K562 (cell line): Measurements from ENCODE around the gene CFAP298. TPM values are rescaled to one million over a fixed set of nuclear protein-coding genes. Genes with fewer than 3 reads are reported as not detected.
A peak's percentile ranks its signal among the peaks of the same experiment; 100 is the strongest.

Source experiments
- ATAC-seq: fragments of 200-7000 bp; cut with Tn5 transposase; 3 replicates; pipeline ENCODE4 v1.9.1; 2020; ENCODE audit warnings: moderate library complexity
- BruUV-seq: library from RNA; stranded (reverse); fragments of 400-500 nt; replicated peaks from 2 replicates; lab custom pipeline; 2021; lab: Mats Ljungman, UMichigan
- CTCF ChIA-PET: fragments of 300-600 bp; formaldehyde crosslinking; extraction: SDS; loops from one replicate; lab custom pipeline; 2021; ENCODE audit warnings: low intra/inter-chr PET ratio; lab: Yijun Ruan, JAX
- POLR2A ChIA-PET: fragments of 300-600, 350-650 bp; sonication (Branson Sonifier 250); formaldehyde crosslinking; extraction: SDS; loops from one replicate; lab custom pipeline; 2021; ENCODE audit warnings: antibody characterized with exemption, inconsistent platforms; lab: Yijun Ruan, JAX
- DNase-seq, 4 experiments: peaks; one replicate each; pipeline versions ENCODE4 v3.0.0 to v3.0.0-alpha.2; 2011 to 2018; ENCODE audit warnings: low spot score in 3 of 4, mixed read lengths in 3 of 4; ENCODE audit errors: extremely low read depth in 1 of 4
- FAIRE-seq: peaks from 2 replicates; lab custom pipeline; 2011; peaks lifted over from hg19 to GRCh38; lab: Jason Lieb, UNC
- H2AFZ ChIP-seq: 2 replicates; pipeline ENCODE4 v1.6.0; 2011; ENCODE audit warnings: low read depth, low read length, control low read depth, inconsistent platforms
- H3K27ac ChIP-seq: fragments of 200-600 bp; 3 replicates; pipeline ENCODE4 v1.8.0; 2011; ENCODE audit warnings: low read depth, mild to moderate bottlenecking, control low read depth, inconsistent platforms, low read length, moderate library complexity, mixed read lengths; ENCODE audit errors: extremely low read depth
- H3K27me3 ChIP-seq, 2 experiments: fragments of 300-600 bp in 1 of 2; 2 replicates in 1 of 2; 3 replicates in 1 of 2; pipeline versions ENCODE4 v1.6.0 to v1.8.0; 2011; ENCODE audit warnings: inconsistent platforms in 2 of 2, low read length in 2 of 2, mild to moderate bottlenecking in 1 of 2, mixed read lengths in 1 of 2, moderate library complexity in 1 of 2; ENCODE audit not compliant: control insufficient read depth in 2 of 2, insufficient read depth in 2 of 2
- H3K36me3 ChIP-seq: fragments of 300-600 bp; 3 replicates; pipeline ENCODE4 v1.8.0; 2011; ENCODE audit warnings: mild to moderate bottlenecking, low read length, inconsistent platforms; ENCODE audit not compliant: control insufficient read depth, insufficient read depth
- H3K4me1 ChIP-seq, 2 experiments: fragments of 200-600 bp in 1 of 2; replicated peaks in 1 of 2; 2 replicates in 1 of 2; 3 replicates in 1 of 2; pipeline versions ENCODE4 v1.5.1 to v1.8.0; 2011; ENCODE audit warnings: inconsistent platforms in 2 of 2, low read length in 2 of 2, mild to moderate bottlenecking in 1 of 2, mixed read lengths in 1 of 2, moderate library complexity in 1 of 2; ENCODE audit not compliant: control insufficient read depth in 2 of 2, insufficient read depth in 2 of 2
- H3K4me2 ChIP-seq: 2 replicates; pipeline ENCODE4 v1.6.1; 2011; ENCODE audit warnings: low read length, control low read depth, inconsistent platforms, mixed read lengths; ENCODE audit not compliant: insufficient read depth
- H3K4me3 ChIP-seq: fragments of 200-600 bp; sonication (generic), shearing (Covaris generic); 2 replicates; pipeline ENCODE4 v1.5.1; 2016; ENCODE audit warnings: control low read depth, inconsistent platforms
- H3K79me2 ChIP-seq: fragments of 200-600 bp; 3 replicates; pipeline ENCODE4 v1.8.0; 2011; ENCODE audit warnings: low read length, inconsistent platforms; ENCODE audit not compliant: control insufficient read depth, insufficient read depth
- H3K9ac ChIP-seq, 2 experiments: 2 replicates each; pipeline versions ENCODE4 v1.6.0 to v1.6.1; 2011; ENCODE audit warnings: low read depth in 2 of 2, low read length in 2 of 2, control low read depth in 1 of 2, inconsistent platforms in 1 of 2, mild to moderate bottlenecking in 1 of 2, mixed read lengths in 1 of 2; ENCODE audit not compliant: insufficient read depth in 1 of 2
- H3K9me1 ChIP-seq: one replicate; pipeline ENCODE4 v1.6.0; 2011; ENCODE audit warnings: inconsistent platforms, mild to moderate bottlenecking, low read length, moderate library complexity; ENCODE audit not compliant: control insufficient read depth, insufficient read depth
- H3K9me3 ChIP-seq: replicated peaks from 2 replicates; pipeline ENCODE4 v1.5.1; 2011; ENCODE audit warnings: low read depth, low read length, inconsistent platforms; ENCODE audit not compliant: control insufficient read depth, insufficient read depth
- H4K20me1 ChIP-seq: replicated peaks from 2 replicates; pipeline ENCODE4 v1.6.1; 2011; ENCODE audit warnings: low read length, inconsistent platforms, mixed read lengths; ENCODE audit not compliant: control insufficient read depth, insufficient read depth
- KDM1A ChIP-seq, 2 experiments: fragments of 450-650 bp; IDR thresholded peaks; 2 replicates each; pipeline ENCODE4 v1.6.1; 2016; ENCODE audit warnings: mild to moderate bottlenecking in 2 of 2
- PHTF2 ChIP-seq: fragments of 250-450 bp; sonication (Bioruptor Pico); IDR thresholded peaks from 2 replicates; pipeline ENCODE4 v1.5.0; 2021; ENCODE audit warnings: mild to moderate bottlenecking
- SAFB2 ChIP-seq: fragments of 200-400 bp; formaldehyde crosslinking; IDR thresholded peaks from 2 replicates; pipeline ENCODE4 v1.6.1; 2018; ENCODE audit warnings: borderline replicate concordance, low read length, low read depth, moderate library complexity; ENCODE audit not compliant: severe bottlenecking
- SIN3A ChIP-seq, 2 experiments: fragments of 150-350 bp in 1 of 2; IDR thresholded peaks; 2 replicates each; pipeline ENCODE4 v1.6.1; 2011 to 2016; ENCODE audit warnings: borderline replicate concordance in 2 of 2, low read depth in 2 of 2, low read length in 2 of 2, mild to moderate bottlenecking in 2 of 2, moderate library complexity in 2 of 2; ENCODE audit not compliant: control insufficient read depth in 1 of 2
- TCF3 ChIP-seq: sonication (generic); formaldehyde crosslinking; IDR thresholded peaks from 2 replicates; pipeline ENCODE4 v1.4.0; 2020; ENCODE audit warnings: mild to moderate bottlenecking, missing genetic modification reagents
- ZNF133 ChIP-seq: fragments of 250-450 bp; sonication (Bioruptor Pico); IDR thresholded peaks from 2 replicates; pipeline ENCODE4 v1.4.0; 2020; ENCODE audit warnings: mild to moderate bottlenecking
- WGBS: fragments of 100-300 bp; shearing (Covaris generic); methylation state at CpG from one replicate; pipeline ENCODE4 v1.1.6; 2016; ENCODE audit warnings: low coverage, mixed read lengths; ENCODE audit not compliant: insufficient coverage; ENCODE audit errors: missing lambda C conversion rate; 5-methylcytosine and 5-hydroxymethylcytosine counted together
- in situ Hi-C: fragments of 300-500 bp; cut with MboI; formaldehyde crosslinking; loops from 4 replicates; pipeline ENCODE4 v1.15.0; 2018; ENCODE audit warnings: inconsistent platforms, mixed read lengths
- intact Hi-C: fragments of 100-400 bp; cut with micrococcal nuclease; formaldehyde crosslinking; loops from 2 replicates; pipeline ENCODE4 v1.14.2; 2022
- polyA plus RNA-seq, 8 experiments: library from polyadenylated mRNA; depleted of rRNA in 4 of 8; stranded (reverse) in 5 of 8; unstranded in 3 of 8; fragments of >200 nt; fragmentation: Nextera tagmentation in 2 of 8; fragmentation: Illumina TruSeq in 1 of 8; extraction: Ambion mirVana in 2 of 8; extraction: Trizol in 1 of 8; gene quantifications; 2 replicates each; pipeline versions ENCODE4 v1.2.1 to v1.2.3, GENCODE V29; 2011 to 2014; ENCODE audit warnings: inconsistent platforms in 1 of 8, missing spikeins in 1 of 8
- total RNA-seq, 7 experiments: library from RNA; depleted of rRNA in 6 of 7; stranded (reverse); fragments of >200 nt in 6 of 7; fragmentation: Illumina TruSeq in 2 of 7; extraction: Trizol in 2 of 7; gene quantifications; 2 replicates each; pipeline versions ENCODE4 v1.2.1 to v1.2.3, GENCODE V29; 2011 to 2021; ENCODE audit warnings: low replicate concordance in 1 of 7
- TF ChIP-seq, protein P1 (sequence below), 3 experiments: IDR thresholded peaks in 2 of 3; conservative IDR thresholded peaks in 1 of 3; 2 replicates each; pipeline ENCODE4 v1.5.1; 2011 to 2012; ENCODE audit warnings: low read length in 3 of 3, mild to moderate bottlenecking in 3 of 3, control low read depth in 2 of 3, improper control_type of control experiment in 1 of 3, inconsistent platforms in 1 of 3, low read depth in 1 of 3, mixed read lengths in 1 of 3, moderate library complexity in 1 of 3; ENCODE audit not compliant: insufficient read depth in 2 of 3
- TF ChIP-seq, protein P2 (sequence below): fragments of 250-450 bp; sonication (Bioruptor Pico); IDR thresholded peaks from 2 replicates; pipeline ENCODE4 v1.4.0; 2020
- TF ChIP-seq, protein P3 (sequence below): fragments of 450-650 bp; IDR thresholded peaks from 2 replicates; pipeline ENCODE4 v1.6.1; 2017; ENCODE audit warnings: antibody characterized with exemption

CFAP298 gene
- total and polyA plus RNA-seq, 9 of the 15 experiments (the other 6 are each of a cell fraction or from before 2014, with no cell fraction given): 31.4 to 178 (median 89.7) TPM

DNA sequence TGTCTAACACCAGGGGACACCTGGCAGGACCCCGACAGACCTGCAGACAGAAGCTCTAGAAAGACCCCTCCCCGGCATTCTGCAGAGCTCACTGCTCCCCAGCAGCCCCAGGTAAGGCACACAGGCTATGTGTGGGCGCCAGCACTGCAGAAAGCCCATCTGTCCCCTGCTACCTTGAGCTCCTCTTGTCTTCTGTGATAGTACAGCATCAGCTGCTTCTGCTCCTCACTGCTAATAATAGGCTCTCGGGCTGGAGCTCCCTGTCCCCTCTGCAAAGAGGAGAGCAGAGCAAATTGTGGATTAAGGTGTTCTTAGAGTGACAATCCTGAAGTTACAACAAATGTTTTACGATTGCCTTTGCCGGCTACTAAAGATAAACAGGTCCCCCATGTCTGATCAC, 10.1 kb downstream of the CFAP298 start:
- BruUV-seq: no TSS peak
- 90% methylated on average over 6 of the region's 6 CpGs for WGBS
- Histone ChIP-seq H3K4me1 (peaks cover 3 to 6% of the 10 kb centered on the region in 2 experiments; a peak in 3 of 5 replicates), H3K9me3 (no peaks in the 10 kb centered on the region), H3K9ac (peak overlapping the region in 1 of 2 experiments; percentile 32; a peak in 1 of 4 replicates), H3K27me3 (no peaks in the 10 kb centered on the region), H3K9me1 (no peaks in the 10 kb centered on the region), H3K4me3 (no peak overlapping the region), H3K27ac (no peak overlapping the region), H3K79me2 (no peaks in the 10 kb centered on the region), H2AFZ (no peak overlapping the region), H4K20me1 (no peaks in the 10 kb centered on the region), H3K36me3 (peaks cover 79% of the 10 kb centered on the region), H3K4me2 (no peak overlapping the region)
- FAIRE-seq (no peak), DNase-seq (no peak), ATAC-seq (no peak)
- CTCF ChIA-PET: interaction anchor here (0.6 to 1.1 kb wide), 2 partner anchors 43 to 199 kb away, joined by 3 to 4 read pairs; no protein-coding TSS in a partner anchor
- POLR2A ChIA-PET: interaction anchor here (0.9 to 2.2 kb wide), 4 partner anchors 10 to 15 kb away, joined by 3 to 13 read pairs (median 6); partner anchors contain the start of gene CFAP298
- in situ Hi-C loops (loop anchor here (5.0 kb wide), 1 partner anchor 200 kb away; no protein-coding TSS in a partner anchor), intact Hi-C loops (no loop called here)
- TF ChIP-seq ZNF133 (no peak), TCF3 (CRISPR knock-in tag) (no peak), KDM1A (IDR thresholded peaks at IDR 0.05) (no peak), SIN3A (IDR thresholded peaks at IDR 0.05; ENCODE audit: borderline replicate concordance in 2 of 2, control insufficient read depth in 1 of 2, low read depth in 2 of 2, low read length in 2 of 2) (no peak), SAFB2 (no peak), PHTF2 (no peak)
- TF ChIP-seq, protein P1, sequence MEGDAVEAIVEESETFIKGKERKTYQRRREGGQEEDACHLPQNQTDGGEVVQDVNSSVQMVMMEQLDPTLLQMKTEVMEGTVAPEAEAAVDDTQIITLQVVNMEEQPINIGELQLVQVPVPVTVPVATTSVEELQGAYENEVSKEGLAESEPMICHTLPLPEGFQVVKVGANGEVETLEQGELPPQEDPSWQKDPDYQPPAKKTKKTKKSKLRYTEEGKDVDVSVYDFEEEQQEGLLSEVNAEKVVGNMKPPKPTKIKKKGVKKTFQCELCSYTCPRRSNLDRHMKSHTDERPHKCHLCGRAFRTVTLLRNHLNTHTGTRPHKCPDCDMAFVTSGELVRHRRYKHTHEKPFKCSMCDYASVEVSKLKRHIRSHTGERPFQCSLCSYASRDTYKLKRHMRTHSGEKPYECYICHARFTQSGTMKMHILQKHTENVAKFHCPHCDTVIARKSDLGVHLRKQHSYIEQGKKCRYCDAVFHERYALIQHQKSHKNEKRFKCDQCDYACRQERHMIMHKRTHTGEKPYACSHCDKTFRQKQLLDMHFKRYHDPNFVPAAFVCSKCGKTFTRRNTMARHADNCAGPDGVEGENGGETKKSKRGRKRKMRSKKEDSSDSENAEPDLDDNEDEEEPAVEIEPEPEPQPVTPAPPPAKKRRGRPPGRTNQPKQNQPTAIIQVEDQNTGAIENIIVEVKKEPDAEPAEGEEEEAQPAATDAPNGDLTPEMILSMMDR (IDR thresholded peaks at IDR 0.05 in 2 of 3, conservative IDR thresholded peaks at IDR 0.05 in 1 of 3; ENCODE audit: insufficient read depth in 2 of 3, low read depth in 1 of 3, low read length in 3 of 3): no peak
- TF ChIP-seq, protein P2, sequence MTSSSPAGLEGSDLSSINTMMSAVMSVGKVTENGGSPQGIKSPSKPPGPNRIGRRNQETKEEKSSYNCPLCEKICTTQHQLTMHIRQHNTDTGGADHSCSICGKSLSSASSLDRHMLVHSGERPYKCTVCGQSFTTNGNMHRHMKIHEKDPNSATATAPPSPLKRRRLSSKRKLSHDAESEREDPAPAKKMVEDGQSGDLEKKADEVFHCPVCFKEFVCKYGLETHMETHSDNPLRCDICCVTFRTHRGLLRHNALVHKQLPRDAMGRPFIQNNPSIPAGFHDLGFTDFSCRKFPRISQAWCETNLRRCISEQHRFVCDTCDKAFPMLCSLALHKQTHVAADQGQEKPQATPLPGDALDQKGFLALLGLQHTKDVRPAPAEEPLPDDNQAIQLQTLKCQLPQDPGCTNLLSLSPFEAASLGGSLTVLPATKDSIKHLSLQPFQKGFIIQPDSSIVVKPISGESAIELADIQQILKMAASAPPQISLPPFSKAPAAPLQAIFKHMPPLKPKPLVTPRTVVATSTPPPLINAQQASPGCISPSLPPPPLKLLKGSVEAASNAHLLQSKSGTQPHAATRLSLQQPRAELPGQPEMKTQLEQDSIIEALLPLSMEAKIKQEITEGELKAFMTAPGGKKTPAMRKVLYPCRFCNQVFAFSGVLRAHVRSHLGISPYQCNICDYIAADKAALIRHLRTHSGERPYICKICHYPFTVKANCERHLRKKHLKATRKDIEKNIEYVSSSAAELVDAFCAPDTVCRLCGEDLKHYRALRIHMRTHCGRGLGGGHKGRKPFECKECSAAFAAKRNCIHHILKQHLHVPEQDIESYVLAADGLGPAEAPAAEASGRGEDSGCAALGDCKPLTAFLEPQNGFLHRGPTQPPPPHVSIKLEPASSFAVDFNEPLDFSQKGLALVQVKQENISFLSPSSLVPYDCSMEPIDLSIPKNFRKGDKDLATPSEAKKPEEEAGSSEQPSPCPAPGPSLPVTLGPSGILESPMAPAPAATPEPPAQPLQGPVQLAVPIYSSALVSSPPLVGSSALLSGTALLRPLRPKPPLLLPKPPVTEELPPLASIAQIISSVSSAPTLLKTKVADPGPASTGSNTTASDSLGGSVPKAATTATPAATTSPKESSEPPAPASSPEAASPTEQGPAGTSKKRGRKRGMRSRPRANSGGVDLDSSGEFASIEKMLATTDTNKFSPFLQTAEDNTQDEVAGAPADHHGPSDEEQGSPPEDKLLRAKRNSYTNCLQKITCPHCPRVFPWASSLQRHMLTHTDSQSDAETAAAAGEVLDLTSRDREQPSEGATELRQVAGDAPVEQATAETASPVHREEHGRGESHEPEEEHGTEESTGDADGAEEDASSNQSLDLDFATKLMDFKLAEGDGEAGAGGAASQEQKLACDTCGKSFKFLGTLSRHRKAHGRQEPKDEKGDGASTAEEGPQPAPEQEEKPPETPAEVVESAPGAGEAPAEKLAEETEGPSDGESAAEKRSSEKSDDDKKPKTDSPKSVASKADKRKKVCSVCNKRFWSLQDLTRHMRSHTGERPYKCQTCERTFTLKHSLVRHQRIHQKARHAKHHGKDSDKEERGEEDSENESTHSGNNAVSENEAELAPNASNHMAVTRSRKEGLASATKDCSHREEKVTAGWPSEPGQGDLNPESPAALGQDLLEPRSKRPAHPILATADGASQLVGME (CRISPR knock-in tag): no peak
- TF ChIP-seq, protein P3, sequence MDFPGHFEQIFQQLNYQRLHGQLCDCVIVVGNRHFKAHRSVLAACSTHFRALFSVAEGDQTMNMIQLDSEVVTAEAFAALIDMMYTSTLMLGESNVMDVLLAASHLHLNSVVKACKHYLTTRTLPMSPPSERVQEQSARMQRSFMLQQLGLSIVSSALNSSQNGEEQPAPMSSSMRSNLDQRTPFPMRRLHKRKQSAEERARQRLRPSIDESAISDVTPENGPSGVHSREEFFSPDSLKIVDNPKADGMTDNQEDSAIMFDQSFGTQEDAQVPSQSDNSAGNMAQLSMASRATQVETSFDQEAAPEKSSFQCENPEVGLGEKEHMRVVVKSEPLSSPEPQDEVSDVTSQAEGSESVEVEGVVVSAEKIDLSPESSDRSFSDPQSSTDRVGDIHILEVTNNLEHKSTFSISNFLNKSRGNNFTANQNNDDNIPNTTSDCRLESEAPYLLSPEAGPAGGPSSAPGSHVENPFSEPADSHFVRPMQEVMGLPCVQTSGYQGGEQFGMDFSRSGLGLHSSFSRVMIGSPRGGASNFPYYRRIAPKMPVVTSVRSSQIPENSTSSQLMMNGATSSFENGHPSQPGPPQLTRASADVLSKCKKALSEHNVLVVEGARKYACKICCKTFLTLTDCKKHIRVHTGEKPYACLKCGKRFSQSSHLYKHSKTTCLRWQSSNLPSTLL: no peak
